HG02798 (cell line): ENCODE measurements around the gene TMEM269.
"Not testable (repeated sequence)": the region's sequence is repeated elsewhere in the genome, so short reads cannot be mapped to it uniquely, and the experiment has no call there.

Experiments
- ATAC-seq: cut with Tn5 transposase; IDR thresholded peaks from one replicate; pipeline ENCODE4 v1.9.1; 2021; ENCODE audit warnings: mild to moderate bottlenecking; ENCODE audit not compliant: unreplicated experiment, poor library complexity

TMEM269 gene

GRCh38 chr1:42773420-42773819 lies 11.4 kb upstream of the TMEM269 start:
- ATAC-seq, result no peak

DNA sequence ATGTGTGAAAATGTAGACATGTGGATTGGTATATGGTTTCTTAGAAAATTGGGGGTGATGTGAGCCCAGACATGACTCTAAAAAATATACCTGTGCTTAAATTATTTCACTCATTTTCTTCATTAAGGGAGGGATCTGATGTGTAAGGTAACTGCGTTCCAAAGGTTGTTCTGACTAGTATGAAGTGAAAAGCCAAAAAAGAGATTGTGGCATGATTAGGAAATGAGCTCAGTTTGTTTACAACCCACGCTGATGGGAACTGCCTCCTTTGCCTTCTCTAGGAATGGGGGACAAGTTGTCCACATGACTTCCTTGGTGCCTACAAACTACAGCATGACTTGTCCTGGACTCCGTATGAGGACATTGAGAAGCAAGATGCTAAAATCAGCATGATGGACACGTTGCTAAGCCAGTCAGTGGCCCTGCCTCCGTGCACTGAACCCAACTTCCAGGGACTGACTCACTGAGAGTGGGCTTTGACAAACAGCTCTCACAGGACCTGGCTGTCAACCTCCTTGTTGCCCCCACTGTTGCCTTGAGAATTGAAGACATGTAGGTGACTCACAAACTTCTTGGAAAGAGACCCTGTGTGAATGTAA lies 9.8 kb upstream of the TMEM269 start:
- no peak for ATAC-seq

- no peak for ATAC-seq
These were observed 8.3 kb upstream of the TMEM269 start for GRCh38 chr1:42776502-42776901.

DNA sequence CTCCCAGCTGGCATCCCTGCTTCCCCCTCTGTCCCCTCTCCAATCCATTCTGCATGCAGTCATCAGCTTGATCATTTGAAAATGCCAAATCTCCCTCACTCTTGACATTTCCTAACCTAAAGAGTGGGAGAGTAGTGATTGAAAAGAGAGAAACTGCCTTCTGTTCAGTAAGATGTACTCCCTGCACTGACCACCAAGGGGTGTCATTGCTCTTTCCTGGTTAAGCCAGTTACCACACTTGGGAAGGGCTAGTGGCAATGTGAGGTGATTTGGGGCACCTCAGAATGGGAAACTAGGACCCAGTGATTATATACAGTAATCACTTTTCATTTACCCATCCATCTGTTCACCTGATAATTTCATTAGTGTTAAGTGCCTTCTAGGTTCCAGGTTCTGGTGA lies 6.9 kb upstream of the TMEM269 start:
- ATAC-seq, result no peak

- no peak for ATAC-seq
These were observed 5.1 kb upstream of the TMEM269 start for GRCh38 chr1:42779725-42780124.

- no peak for ATAC-seq
These were observed 4.6 kb upstream of the TMEM269 start for GRCh38 chr1:42780176-42780575.

DNA sequence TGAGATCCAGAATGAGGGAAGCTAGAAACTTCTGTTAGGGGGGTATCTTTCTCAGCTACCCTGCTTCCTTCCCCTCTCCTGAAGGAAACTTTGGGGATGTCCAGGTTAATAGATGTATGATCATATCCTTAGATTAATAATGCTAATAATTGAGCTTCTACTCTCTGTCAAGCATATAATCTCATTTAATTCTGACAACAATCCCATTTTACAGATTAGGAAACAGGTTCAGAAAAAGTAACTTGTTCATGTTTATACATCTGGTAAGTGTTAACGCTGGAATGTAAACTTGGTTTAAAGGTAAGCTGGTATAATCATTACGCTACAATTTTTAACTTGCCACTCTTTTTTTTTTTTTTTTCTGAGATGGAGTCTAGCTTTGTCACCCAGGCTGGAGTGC lies 1.7 kb upstream of the TMEM269 start:
- ATAC-seq, result no peak

- ATAC-seq, result no peak
These were observed 245 bp upstream of the TMEM269 start for GRCh38 chr1:42784547-42784945.

DNA sequence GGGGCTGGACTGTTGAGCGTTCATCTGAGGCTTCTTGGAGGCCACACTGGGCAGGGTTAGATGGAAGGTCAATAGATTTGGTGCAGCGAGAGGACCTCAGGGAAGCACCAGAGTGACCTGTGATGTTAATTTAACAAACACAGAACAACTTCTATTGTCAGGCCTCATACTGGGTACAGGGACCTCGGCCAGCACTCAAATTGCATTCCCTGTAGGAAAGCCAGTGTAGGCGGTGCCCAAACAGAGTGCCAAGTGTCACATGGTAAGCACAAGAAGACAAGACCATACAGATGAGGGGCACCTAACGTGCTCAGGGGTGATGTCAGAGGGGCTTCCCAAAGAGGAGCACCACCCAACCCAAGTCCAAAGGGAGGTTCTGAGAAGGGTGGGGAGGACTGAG lies 1.3 kb downstream of the TMEM269 start:
- ATAC-seq, result no peak

- no peak for ATAC-seq
These were observed 3.2 kb downstream of the TMEM269 start for GRCh38 chr1:42788021-42788420.

DNA sequence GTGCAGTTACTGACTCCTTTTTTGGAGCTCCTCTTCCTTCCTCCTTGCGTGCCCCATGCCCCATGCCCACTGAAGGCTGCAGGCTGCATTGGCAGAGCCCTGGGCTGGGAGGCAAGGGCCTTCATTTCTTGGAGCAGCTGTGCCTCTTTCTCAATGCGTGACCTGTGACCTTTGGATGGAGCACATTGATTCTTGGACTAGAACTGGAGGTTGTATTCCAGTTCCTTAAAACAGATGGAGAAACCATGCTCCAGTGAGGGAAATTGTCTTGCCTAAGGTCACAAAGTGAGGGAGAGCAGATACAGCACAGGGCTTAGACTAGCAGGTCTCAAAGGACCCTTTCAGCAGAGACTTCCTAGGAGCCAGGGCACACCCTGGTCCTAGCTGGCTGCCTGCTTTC lies 9.0 kb downstream of the TMEM269 start:
- ATAC-seq, result no peak

- ATAC-seq, result no peak
These were observed 12.6 kb downstream of the TMEM269 start for GRCh38 chr1:42797414-42797813.

GRCh38 chr1:42797979-42798378 lies 13.2 kb downstream of the TMEM269 start:
- ATAC-seq, result no peak

- ATAC-seq, result no peak
These were observed 17.2 kb downstream of the TMEM269 start for GRCh38 chr1:42801832-42802473.

DNA sequence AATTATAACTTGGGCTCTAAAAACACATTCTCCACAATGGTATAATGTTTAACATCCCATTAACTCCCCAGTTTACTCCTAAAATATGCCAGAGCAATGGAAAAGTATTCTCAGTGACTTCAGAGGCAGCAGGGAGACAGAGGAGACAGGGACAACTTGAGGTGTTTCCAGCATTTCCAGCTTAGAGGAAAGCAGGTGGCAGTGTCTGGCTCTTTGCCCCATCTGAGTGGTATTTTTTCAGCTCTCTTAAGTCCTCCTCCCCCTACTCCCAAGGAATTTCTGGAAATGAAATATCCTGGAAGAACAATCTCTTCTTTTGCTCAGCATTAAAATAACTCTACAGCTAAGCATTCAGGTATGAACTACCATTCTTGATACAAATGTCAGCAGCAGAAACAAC lies 21.4 kb downstream of the TMEM269 start:
- ATAC-seq, result no peak

DNA sequence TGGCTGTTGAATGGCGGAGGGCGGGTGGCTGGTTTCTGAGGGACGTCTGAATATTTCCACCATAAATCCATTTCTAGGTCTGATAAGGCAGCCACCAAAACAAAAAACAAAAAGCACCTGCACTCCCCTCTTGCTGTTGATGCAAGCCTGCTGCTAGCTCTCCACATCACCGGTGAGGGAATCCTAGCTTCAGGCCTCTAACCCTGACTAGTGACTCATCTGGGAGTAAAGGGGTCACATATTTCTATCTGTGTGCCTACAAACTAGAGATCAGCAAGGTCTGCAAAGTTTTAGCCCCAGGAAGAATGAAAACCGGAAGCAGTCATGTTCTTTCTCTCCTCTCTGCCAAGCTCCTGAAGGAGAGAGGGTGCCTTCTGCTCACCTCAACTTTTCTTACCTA lies 21.8 kb downstream of the TMEM269 start:
- no peak for ATAC-seq

DNA sequence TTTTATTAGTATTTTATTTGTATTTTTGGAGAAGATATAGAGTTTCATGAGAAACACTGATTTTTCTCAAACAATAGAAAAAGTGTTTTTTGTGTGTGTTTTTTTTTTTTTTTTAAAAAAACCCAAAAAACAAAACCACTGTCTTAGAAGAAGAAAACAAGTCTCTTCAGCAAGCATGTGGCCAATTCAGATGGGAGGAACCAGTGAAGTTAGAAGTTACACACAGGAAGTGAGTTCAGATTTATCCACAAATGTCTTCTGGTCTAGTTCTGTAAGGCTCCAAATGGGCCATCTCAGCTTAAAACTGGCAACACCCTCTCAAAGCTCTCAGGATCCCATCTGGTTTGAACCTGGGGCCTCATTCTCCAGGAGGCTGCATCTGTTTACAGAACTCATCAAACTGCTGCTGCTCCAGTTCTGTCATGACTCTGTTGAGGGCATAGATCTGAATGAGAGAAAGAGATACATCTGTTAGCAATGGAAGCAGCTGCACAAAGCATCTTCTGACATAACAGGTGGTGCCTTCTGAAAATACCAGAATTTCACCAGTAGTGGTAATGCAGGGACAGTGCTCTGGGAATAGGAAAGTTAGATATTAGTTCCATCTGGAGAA lies 22.4 kb downstream of the TMEM269 start:
- no peak for ATAC-seq

DNA sequence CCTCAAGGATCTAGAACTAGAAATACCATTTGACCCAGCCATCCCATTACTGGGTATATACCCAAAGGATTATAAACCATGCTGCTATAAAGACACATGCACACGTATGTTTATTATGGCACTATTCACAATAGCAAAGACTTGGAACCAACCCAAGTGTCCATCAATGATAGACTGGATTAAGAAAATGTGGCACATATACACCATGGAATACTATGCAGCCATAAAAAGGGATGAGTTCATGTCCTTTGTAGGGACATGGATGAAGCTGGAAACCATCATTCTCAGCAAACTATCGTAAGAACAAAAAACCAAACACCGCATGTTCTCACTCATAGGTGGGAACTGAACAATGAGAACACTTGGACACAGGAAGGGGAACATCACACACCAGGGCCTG lies 30.0 kb downstream of the TMEM269 start:
- not testable (repeated sequence) for ATAC-seq

DNA sequence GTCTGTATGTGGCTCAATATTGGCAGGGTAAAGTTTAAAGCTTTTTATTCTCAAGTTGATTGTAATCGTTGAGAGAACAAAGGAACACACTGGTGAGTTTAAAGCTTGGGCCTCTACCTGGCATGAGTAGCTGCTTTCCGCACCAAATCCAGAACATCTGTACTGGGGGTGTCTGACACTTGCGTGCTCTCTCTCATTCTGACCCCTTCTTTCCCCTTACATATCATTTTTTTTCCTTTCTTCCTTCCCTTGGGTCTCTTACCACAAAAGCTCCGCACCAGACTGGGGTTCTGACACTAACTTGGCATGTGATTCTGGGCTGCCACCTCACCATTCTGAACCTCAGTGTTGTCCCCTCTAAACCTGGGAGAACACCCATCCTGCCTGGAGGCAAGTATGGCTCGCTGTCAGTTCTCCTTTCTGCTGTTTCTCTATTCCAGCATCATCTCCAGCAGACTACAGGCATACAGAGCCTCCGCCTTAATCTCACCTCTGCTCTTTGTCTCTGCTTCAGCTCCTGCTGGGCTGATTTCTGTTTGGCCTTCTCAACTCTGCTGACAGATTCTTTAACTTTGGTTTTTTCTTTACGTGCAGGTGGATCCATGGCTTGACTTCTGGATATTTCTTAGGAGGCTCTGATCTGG lies 31.3 kb downstream of the TMEM269 start:
- no peak for ATAC-seq

DNA sequence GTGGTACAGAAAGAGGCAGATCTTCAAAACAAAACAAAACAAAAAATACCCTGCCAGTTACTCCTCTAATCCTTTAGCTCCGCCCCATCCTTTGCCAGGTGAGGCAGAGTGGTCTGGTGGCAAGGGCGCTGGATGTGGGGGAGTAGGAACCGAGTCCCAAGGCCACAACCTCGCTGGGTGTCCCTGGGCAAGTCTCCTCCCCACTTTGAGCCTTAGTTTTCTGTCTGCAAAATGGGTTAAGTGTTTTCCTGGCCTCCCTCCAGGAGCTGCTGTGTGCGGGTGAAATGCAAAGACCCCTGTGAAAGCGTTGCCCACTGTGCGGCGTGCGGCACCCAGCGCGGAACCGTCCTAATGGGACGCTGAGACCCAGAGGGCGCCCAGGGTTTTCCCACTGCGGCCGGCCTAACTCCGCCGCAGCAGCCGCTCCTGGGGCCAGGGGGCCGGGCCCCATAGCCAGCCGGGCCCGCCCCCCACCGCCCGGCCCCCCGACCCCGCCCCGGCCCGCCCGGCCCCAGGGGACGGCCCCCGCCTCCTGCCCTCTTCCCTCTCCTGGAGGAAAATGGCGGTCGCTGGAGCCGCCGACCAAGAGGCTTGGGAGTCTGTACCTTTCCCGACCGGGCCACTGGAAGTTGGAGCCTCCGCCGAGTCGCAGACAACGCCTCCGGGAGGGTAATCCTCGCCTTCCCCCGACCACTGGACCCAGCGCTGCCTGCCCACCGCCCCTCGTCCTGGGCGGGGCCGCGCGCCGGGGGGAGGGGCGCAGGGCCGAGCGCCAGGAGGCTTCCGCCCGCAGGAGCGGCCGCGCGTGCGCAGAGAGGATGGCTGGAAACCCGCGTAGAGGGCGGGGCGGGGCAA lies 32.0 kb downstream of the TMEM269 start, which contains the start of the genes ERMAP and SVBP:
ERMAP (plus strand) TSS at position 538 of the 855 bp plus-strand sequence. CDS start 13,327 bp downstream, outside the sequence.
SVBP (minus strand) TSS at position 813 of the 855 bp plus-strand sequence. CDS start 853 bp downstream, outside the sequence.
- ATAC-seq, result peak; percentile 94
